Measurements from ENCODE around the gene RPS21.

The RPS21 gene

DNA sequence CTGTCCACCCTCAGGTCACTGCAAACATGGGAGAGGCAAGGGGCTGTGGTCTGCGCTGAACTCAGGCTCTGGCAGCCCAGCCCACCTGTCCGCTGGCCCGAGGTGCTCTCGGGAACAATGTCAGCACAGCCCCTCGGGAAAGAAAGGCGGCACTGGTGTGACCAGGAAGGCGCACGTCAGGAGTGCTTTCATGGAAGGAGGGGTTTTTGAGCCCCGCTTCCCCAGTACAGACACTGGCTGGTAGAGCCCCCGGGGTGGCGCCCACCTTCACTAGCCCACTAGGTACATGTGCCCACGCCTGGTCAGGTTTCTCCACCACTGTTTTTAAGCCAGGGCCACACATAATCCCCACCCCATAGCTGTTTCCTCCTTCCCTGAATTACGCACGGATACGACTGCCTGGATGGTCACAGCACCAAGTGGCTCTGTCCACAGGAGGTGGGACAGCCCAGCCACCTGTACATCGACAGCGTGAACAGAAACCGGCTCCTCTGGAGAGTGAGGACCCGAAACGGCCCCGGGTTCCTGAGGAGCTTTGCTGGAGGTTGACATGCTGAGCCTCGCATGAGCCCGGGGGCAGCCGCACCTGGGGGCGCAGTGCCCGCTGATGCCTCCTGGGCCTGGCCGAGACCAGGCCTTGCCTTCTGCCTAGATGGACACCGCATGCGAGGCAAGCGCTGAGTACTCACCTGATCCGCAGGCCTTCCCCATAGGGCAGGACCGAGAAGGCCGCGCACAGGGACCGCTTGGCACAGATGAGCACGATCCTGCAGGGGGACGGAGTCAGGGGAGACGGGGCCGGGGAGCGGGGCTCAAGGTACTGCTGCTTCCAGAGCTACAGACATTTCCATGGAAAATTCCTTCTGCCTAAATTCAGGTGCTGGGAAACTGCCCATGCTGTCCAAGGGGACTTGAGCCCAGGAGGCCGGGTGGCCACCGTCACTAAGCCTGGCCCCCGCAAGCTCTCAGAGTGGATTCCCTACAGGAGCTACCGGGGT, 7.6 kb downstream of the RPS21 start:
- 99% methylated on average over 38 of the region's 44 CpGs for WGBS (ENCODE audit: insufficient coverage)
- Histone ChIP-seq H3K36me3 (ENCODE audit: control insufficient read depth in 4 of 4, insufficient read depth in 4 of 4, low read length in 3 of 4) (peaks cover 2 to 52% (median 36%) of the 10 kb centered on the region in 4 experiments), H3K4me1 (ENCODE audit: control extremely low read depth in 1 of 4, control insufficient read depth in 4 of 4, insufficient read depth in 4 of 4, low read length in 3 of 4) (no peaks in the 10 kb centered on the region), H3K27me3 (replicated peaks in 2 of 5; ENCODE audit: control insufficient read depth in 4 of 5, insufficient read depth in 5 of 5, low read length in 4 of 5) (no peaks in the 10 kb centered on the region), H3K9me3 (ENCODE audit: control extremely low read depth in 1 of 5, control insufficient read depth in 4 of 5, insufficient read depth in 2 of 5, low read depth in 1 of 5, low read length in 4 of 5) (no peaks in the 10 kb centered on the region), H3K27ac (ENCODE audit: insufficient read depth in 1 of 2, low read depth in 1 of 2, low read length in 2 of 2, poor library complexity in 1 of 2, severe bottlenecking in 2 of 2) (no peak overlapping the region), H3K4me3 (ENCODE audit: control insufficient read depth in 1 of 7, extremely low read depth in 1 of 7, insufficient read depth in 4 of 7, low read depth in 2 of 7, low read length in 6 of 7) (no peak overlapping the region)
- ChIA-PET CTCF (interaction anchor here (1.0 to 1.4 kb wide), 4 partner anchors 10 to 93 kb away, joined by 3 read pairs; no protein-coding TSS in a partner anchor), POLR2A (no interaction called here)
- DNase-seq, result no peak

DNA sequence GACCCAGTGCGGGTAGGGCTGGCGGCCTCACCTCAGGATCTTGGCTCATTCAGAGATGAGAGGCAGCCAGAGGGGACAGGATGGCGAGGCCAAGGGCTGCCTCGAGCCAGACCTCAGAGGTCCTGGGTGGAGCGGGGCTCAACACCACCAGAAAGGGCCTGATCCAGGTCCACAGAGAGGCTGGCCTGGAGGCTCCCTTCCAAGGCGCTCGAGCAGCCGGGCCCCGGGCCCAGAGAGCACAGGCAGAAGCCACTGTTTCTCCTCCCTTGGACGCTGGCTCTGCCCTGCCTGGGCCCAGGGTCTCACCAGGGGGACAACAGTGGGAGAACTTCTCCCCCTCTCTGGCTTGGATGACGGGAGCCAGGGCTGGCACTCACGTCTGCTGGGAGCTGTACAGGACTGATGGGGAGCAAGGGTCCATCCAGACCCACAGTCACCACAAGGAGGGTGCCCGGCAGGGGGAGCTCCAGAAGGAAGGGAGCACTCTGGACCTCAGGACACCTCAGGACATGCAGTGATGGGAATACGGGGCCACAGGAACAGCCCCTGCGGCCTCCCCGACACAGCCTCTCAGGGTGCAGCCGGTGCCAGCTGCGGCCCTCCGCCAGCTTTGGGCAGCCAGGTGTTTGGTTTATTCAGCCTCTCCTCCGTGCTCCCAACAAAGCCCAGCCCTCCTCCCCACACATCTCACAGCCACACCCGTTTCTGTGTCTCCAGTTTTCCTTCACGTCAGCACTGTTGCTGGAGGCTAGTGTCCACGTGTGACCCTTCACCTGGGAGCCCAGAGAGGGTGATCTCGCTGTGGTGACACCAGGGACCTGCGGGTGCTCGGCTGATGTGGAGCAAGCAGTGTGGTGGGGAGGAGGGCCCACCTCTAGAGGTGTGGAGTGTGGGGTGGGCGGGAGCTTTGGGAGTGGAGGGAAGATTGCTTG, 8.7 kb downstream of the RPS21 start:
- POLR2A ChIA-PET, result no interaction called here
- WGBS (ENCODE audit: insufficient coverage), result 97% methylated on average over 27 of the region's 27 CpGs
- no peaks in the 10 kb centered on the region for H3K9me3 ChIP-seq (ENCODE audit: control extremely low read depth in 1 of 5, control insufficient read depth in 4 of 5, insufficient read depth in 2 of 5, low read depth in 1 of 5, low read length in 4 of 5)
- H3K27me3 ChIP-seq (replicated peaks in 2 of 5; ENCODE audit: control insufficient read depth in 4 of 5, insufficient read depth in 5 of 5, low read length in 4 of 5), result no peaks in the 10 kb centered on the region
- H3K27ac ChIP-seq (ENCODE audit: insufficient read depth in 1 of 2, low read depth in 1 of 2, low read length in 2 of 2, poor library complexity in 1 of 2, severe bottlenecking in 2 of 2), result no peak overlapping the region
- H3K36me3 ChIP-seq (ENCODE audit: control insufficient read depth in 4 of 4, insufficient read depth in 4 of 4, low read length in 3 of 4), result peaks cover 2 to 44% (median 31%) of the 10 kb centered on the region in 4 experiments
- H3K4me1 ChIP-seq (ENCODE audit: control extremely low read depth in 1 of 4, control insufficient read depth in 4 of 4, insufficient read depth in 4 of 4, low read length in 3 of 4), result no peaks in the 10 kb centered on the region
- H3K4me3 ChIP-seq (ENCODE audit: control insufficient read depth in 1 of 7, extremely low read depth in 1 of 7, insufficient read depth in 4 of 7, low read depth in 2 of 7, low read length in 6 of 7), result no peak overlapping the region
- CTCF ChIA-PET, result interaction anchor here (1.3 to 1.4 kb wide), 2 partner anchors 9 to 94 kb away, joined by 3 read pairs; no protein-coding TSS in a partner anchor
- DNase-seq, result no peak

DNA sequence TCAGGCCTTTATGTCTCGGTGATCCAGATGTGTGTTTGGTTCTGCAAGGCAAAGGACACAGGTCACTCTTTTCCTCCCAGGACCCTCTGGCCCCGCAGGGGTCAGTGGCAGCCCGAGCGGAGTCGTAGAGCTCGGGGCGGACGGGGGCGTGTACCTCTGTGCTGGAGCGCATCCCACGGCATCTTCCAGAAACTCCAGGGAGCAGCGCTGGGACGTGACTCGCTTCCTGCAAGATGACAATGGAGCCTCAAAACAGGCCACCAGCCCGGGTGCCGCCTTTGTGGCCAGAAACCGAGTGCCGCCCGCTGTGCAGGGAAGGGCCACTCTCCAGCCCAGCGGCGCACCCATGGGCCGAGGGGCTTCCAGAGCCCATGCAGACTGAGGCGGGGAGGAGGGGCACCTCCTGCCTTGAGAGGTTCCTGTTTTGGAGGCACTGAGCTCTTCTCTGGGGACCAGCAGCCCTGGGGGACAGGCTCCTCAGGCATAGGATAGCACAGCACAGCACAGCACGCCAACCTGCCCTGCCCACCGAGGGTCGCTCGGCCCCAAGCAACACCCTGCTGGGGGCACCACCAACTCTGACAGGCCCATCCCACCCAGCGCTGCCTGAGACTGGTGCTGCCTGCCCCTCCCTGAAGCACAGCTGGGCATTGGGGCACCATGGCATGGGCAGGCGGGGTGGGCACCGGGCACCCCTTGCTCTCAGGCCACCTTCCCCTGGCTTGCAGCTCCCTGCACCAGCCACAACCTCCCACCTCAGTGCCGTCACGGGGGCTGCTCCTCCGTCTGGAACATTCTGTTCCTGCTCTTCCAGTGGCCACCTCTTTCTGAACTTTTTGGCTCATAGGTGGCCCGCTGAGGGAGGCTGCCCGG, 9.7 kb downstream of the RPS21 start:
- Histone ChIP-seq H3K9me3 (ENCODE audit: control extremely low read depth in 1 of 5, control insufficient read depth in 4 of 5, insufficient read depth in 2 of 5, low read depth in 1 of 5, low read length in 4 of 5) (no peaks in the 10 kb centered on the region), H3K27ac (ENCODE audit: insufficient read depth in 1 of 2, low read depth in 1 of 2, low read length in 2 of 2, poor library complexity in 1 of 2, severe bottlenecking in 2 of 2) (no peak overlapping the region), H3K4me3 (ENCODE audit: control insufficient read depth in 1 of 7, extremely low read depth in 1 of 7, insufficient read depth in 4 of 7, low read depth in 2 of 7, low read length in 6 of 7) (no peak overlapping the region), H3K27me3 (replicated peaks in 2 of 5; ENCODE audit: control insufficient read depth in 4 of 5, insufficient read depth in 5 of 5, low read length in 4 of 5) (no peaks in the 10 kb centered on the region), H3K36me3 (ENCODE audit: control insufficient read depth in 4 of 4, insufficient read depth in 4 of 4, low read length in 3 of 4) (peaks cover 2 to 34% (median 26%) of the 10 kb centered on the region in 4 experiments), H3K4me1 (ENCODE audit: control extremely low read depth in 1 of 4, control insufficient read depth in 4 of 4, insufficient read depth in 4 of 4, low read length in 3 of 4) (no peaks in the 10 kb centered on the region)
- no peak for DNase-seq
- POLR2A ChIA-PET, result no interaction called here
- CTCF ChIA-PET, result interaction anchor here (1.3 kb wide), 1 partner anchor 95 kb away, joined by 3 read pairs; no protein-coding TSS in a partner anchor
- 97% methylated on average over 28 of the region's 35 CpGs for WGBS (ENCODE audit: insufficient coverage)

DNA sequence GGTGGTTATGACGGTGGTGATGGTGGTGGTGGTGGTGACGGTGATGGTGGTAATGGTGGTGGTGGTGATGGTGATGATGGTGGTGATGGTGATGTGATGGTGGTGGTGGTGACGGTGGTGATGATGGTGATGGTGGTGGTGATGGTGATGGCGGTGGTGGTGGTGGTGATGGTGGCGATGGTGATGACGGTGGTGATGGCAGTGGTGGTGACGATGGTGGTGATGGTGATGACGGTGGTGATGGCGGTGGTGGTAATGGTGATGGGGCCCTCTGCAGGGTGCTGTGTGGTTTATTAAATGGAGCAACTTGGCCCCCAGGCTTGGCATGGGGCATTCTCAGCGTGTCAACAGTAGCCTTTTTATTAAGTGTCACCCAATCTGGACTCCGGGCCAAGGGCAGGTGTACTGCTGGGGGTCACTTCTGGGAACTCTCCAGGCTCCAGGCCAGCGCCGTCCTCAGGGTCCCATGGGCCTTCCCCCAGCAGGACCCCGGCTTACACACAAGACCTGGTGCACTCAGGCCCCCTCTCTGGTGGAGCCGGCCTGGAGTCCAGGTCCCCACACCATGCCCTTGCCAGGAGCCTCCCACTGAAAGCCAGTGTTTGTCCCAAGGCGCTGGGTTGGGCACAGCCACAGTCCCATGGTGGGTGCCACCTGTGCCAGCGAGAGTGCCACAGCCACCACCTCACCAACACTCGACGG, 11.4 kb downstream of the RPS21 start:
- Histone ChIP-seq H3K9me3 (ENCODE audit: control extremely low read depth in 1 of 5, control insufficient read depth in 4 of 5, insufficient read depth in 2 of 5, low read depth in 1 of 5, low read length in 4 of 5) (no peaks in the 10 kb centered on the region), H3K4me3 (ENCODE audit: control insufficient read depth in 1 of 7, extremely low read depth in 1 of 7, insufficient read depth in 4 of 7, low read depth in 2 of 7, low read length in 6 of 7) (no peak overlapping the region), H3K27me3 (replicated peaks in 2 of 5; ENCODE audit: control insufficient read depth in 4 of 5, insufficient read depth in 5 of 5, low read length in 4 of 5) (no peaks in the 10 kb centered on the region), H3K27ac (ENCODE audit: insufficient read depth in 1 of 2, low read depth in 1 of 2, low read length in 2 of 2, poor library complexity in 1 of 2, severe bottlenecking in 2 of 2) (no peak overlapping the region), H3K36me3 (ENCODE audit: control insufficient read depth in 4 of 4, insufficient read depth in 4 of 4, low read length in 3 of 4) (peaks cover 2 to 28% (median 17%) of the 10 kb centered on the region in 4 experiments), H3K4me1 (ENCODE audit: control extremely low read depth in 1 of 4, control insufficient read depth in 4 of 4, insufficient read depth in 4 of 4, low read length in 3 of 4) (no peaks in the 10 kb centered on the region)
- DNase-seq, result no peak
- 98% methylated on average over 15 of the region's 19 CpGs for WGBS (ENCODE audit: insufficient coverage)
- CTCF ChIA-PET, result no interaction called here
- POLR2A ChIA-PET, result no interaction called here

GRCh38 chr20:62400021-62400420, 13.1 kb downstream of the RPS21 start:
- peaks cover 2 to 14% (median 9%) of the 10 kb centered on the region in 4 experiments for H3K36me3 ChIP-seq (ENCODE audit: control insufficient read depth in 4 of 4, insufficient read depth in 4 of 4, low read length in 3 of 4)
- ChIA-PET POLR2A (no interaction called here), CTCF (interaction anchor here (1.0 to 1.6 kb wide), 3 partner anchors 9 to 11 kb away, joined by 4 to 5 read pairs (median 4); no protein-coding TSS in a partner anchor)

DNA sequence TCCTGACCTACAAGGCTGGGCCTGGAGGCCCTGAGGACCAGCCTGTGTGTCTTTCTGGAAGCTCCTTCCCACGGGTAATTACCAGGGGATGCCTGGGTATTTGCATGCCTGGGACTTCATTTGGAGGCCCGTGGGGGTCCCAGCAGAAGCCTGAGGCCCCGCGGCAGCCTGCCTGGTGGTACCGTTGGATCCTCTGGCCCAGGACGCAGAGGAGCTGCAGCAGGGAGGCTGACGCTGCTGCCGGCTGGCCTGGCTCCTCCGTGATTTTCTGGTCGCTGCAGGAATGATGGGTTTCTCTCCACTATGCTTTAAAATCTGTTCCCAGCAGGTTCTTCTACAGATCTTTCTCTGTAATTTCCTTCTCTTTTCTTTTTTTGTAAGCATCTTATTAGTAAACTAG, 13.6 kb downstream of the RPS21 start:
- peaks cover 0 to 6% (median 1%) of the 10 kb centered on the region in 4 experiments for H3K4me1 ChIP-seq (ENCODE audit: control extremely low read depth in 1 of 4, control insufficient read depth in 4 of 4, insufficient read depth in 4 of 4, low read length in 3 of 4)
- WGBS (ENCODE audit: insufficient coverage), result 89% methylated on average over 10 of the region's 10 CpGs
- DNase-seq, result no peak
- H3K9me3 ChIP-seq (ENCODE audit: control extremely low read depth in 1 of 5, control insufficient read depth in 4 of 5, insufficient read depth in 2 of 5, low read depth in 1 of 5, low read length in 4 of 5), result no peaks in the 10 kb centered on the region
- H3K27ac ChIP-seq (ENCODE audit: insufficient read depth in 1 of 2, low read depth in 1 of 2, low read length in 2 of 2, poor library complexity in 1 of 2, severe bottlenecking in 2 of 2), result no peak overlapping the region
- CTCF ChIA-PET, result interaction anchor here (1.3 to 1.6 kb wide), 2 partner anchors 9 to 12 kb away, joined by 4 to 5 read pairs; no protein-coding TSS in a partner anchor
- POLR2A ChIA-PET, result no interaction called here
- peaks cover 2 to 14% (median 7%) of the 10 kb centered on the region in 4 experiments for H3K36me3 ChIP-seq (ENCODE audit: control insufficient read depth in 4 of 4, insufficient read depth in 4 of 4, low read length in 3 of 4)
- no peak overlapping the region for H3K4me3 ChIP-seq (ENCODE audit: control insufficient read depth in 1 of 7, extremely low read depth in 1 of 7, insufficient read depth in 4 of 7, low read depth in 2 of 7, low read length in 6 of 7)
- no peaks in the 10 kb centered on the region for H3K27me3 ChIP-seq (replicated peaks in 2 of 5; ENCODE audit: control insufficient read depth in 4 of 5, insufficient read depth in 5 of 5, low read length in 4 of 5)

More at GRCh38 chr20:62400021-62400420, 13.1 kb downstream of the RPS21 start:
- H3K9me3 ChIP-seq (ENCODE audit: control extremely low read depth in 1 of 5, control insufficient read depth in 4 of 5, insufficient read depth in 2 of 5, low read depth in 1 of 5, low read length in 4 of 5), result no peaks in the 10 kb centered on the region
- no peak overlapping the region for H3K27ac ChIP-seq (ENCODE audit: insufficient read depth in 1 of 2, low read depth in 1 of 2, low read length in 2 of 2, poor library complexity in 1 of 2, severe bottlenecking in 2 of 2)
- no peak overlapping the region for H3K4me3 ChIP-seq (ENCODE audit: control insufficient read depth in 1 of 7, extremely low read depth in 1 of 7, insufficient read depth in 4 of 7, low read depth in 2 of 7, low read length in 6 of 7)
- H3K4me1 ChIP-seq (ENCODE audit: control extremely low read depth in 1 of 4, control insufficient read depth in 4 of 4, insufficient read depth in 4 of 4, low read length in 3 of 4), result peaks cover 0 to 1% (median 0%) of the 10 kb centered on the region in 4 experiments
- H3K27me3 ChIP-seq (replicated peaks in 2 of 5; ENCODE audit: control insufficient read depth in 4 of 5, insufficient read depth in 5 of 5, low read length in 4 of 5), result no peaks in the 10 kb centered on the region
- DNase-seq, result no peak
- 96% methylated on average over 7 of the region's 7 CpGs for WGBS (ENCODE audit: insufficient coverage)

Data from common myeloid progenitor, CD34-positive (primary cell).